CD4-positive, alpha-beta memory T cell (primary cell): ENCODE data around the gene ZFHX3. TPM values are rescaled to one million over a fixed set of nuclear protein-coding genes. Genes with fewer than 3 reads are reported as not detected.

Experiments
- CTCF ChIA-PET: fragments of 350-600 bp; sonication (Branson Sonifier 250); formaldehyde crosslinking; loops from one replicate; lab custom pipeline; 2021; ENCODE audit warnings: inconsistent platforms; ENCODE audit not compliant: partially characterized antibody; lab: Charles Lee
- POLR2A ChIA-PET: fragments of 350-600 bp; sonication (Branson Sonifier 250); formaldehyde crosslinking; loops from one replicate; lab custom pipeline; 2021; ENCODE audit not compliant: partially characterized antibody; lab: Charles Lee
- DNase-seq, 5 donors: peaks; one replicate each; pipeline versions ENCODE4 v3.0.0 to v3.0.0-alpha.2; 2020 to 2022; ENCODE audit warnings: mixed read lengths in 1 of 5
- H3K27ac ChIP-seq: one replicate; pipeline ENCODE4 v1.7.0; 2013; ENCODE audit warnings: low read depth, low read length
- H3K27me3 ChIP-seq: 2 replicates; pipeline ENCODE4 v1.7.0; 2013; ENCODE audit warnings: mild to moderate bottlenecking, low read length, moderate library complexity; ENCODE audit not compliant: insufficient read depth
- H3K36me3 ChIP-seq: 2 replicates; pipeline ENCODE4 v1.7.0; 2013; ENCODE audit warnings: mild to moderate bottlenecking, low read length, moderate library complexity; ENCODE audit not compliant: insufficient read depth
- H3K4me1 ChIP-seq: 2 replicates; pipeline ENCODE4 v1.7.0; 2013; ENCODE audit warnings: mild to moderate bottlenecking, low read length, moderate library complexity; ENCODE audit not compliant: insufficient read depth
- H3K4me3 ChIP-seq, 2 donors: one replicate each; pipeline ENCODE4 v1.7.0; 2013; ENCODE audit warnings: low read length in 2 of 2, mild to moderate bottlenecking in 1 of 2
- H3K9me3 ChIP-seq, 2 donors: one replicate each; pipeline ENCODE4 v1.7.0; 2013; ENCODE audit warnings: low read length in 2 of 2, control low read depth in 1 of 2; ENCODE audit not compliant: control insufficient read depth in 1 of 2
- H3K27ac Mint-ChIP-seq, 7 donors: one replicate each; pipeline ENCODE4 v1.8.0; 2020 to 2021; ENCODE audit warnings: mixed read lengths in 7 of 7, mild to moderate bottlenecking in 6 of 7, inconsistent platforms in 3 of 7, moderate library complexity in 3 of 7
- H3K27me3 Mint-ChIP-seq, 2 donors: one replicate each; pipeline ENCODE4 v1.8.0; 2020 to 2021; ENCODE audit warnings: mixed read lengths in 2 of 2
- H3K36me3 Mint-ChIP-seq, 2 donors: one replicate each; pipeline ENCODE4 v1.8.0; 2020 to 2021; ENCODE audit warnings: mixed read lengths in 2 of 2, inconsistent platforms in 1 of 2, mild to moderate bottlenecking in 1 of 2
- H3K4me1 Mint-ChIP-seq, 4 donors: one replicate each; pipeline ENCODE4 v1.8.0; 2020 to 2021; ENCODE audit warnings: mixed read lengths in 4 of 4, mild to moderate bottlenecking in 1 of 4
- H3K4me3 Mint-ChIP-seq, 8 donors: one replicate each; pipeline ENCODE4 v1.8.0; 2020 to 2021; ENCODE audit warnings: mixed read lengths in 8 of 8, mild to moderate bottlenecking in 7 of 8, moderate library complexity in 6 of 8, inconsistent platforms in 3 of 8
- H3K9me3 Mint-ChIP-seq, 8 donors: one replicate each; pipeline ENCODE4 v1.8.0; 2020 to 2021; ENCODE audit warnings: mixed read lengths in 8 of 8, mild to moderate bottlenecking in 5 of 8, inconsistent platforms in 3 of 8, moderate library complexity in 1 of 8
- intact Hi-C: fragments of 100-400 bp; cut with micrococcal nuclease; formaldehyde crosslinking; loops from one replicate; pipeline ENCODE4 v1.15.1; 2023
- polyA plus RNA-seq, 2 donors: library from polyadenylated mRNA; unstranded; fragments of 300-500 nt; fragmentation: Illumina TruSeq; gene quantifications; one replicate each; pipeline ENCODE4 v1.2.3, GENCODE V29; 2021
- total RNA-seq, 2 experiments: library from RNA; stranded (reverse); gene quantifications; one replicate each; pipeline ENCODE4 v1.2.3, GENCODE V29; 2021

ZFHX3 gene
- total and polyA plus RNA-seq, 4 experiments from 2014 or later = 0.01 to 0.99 (median 0.36) TPM

DNA sequence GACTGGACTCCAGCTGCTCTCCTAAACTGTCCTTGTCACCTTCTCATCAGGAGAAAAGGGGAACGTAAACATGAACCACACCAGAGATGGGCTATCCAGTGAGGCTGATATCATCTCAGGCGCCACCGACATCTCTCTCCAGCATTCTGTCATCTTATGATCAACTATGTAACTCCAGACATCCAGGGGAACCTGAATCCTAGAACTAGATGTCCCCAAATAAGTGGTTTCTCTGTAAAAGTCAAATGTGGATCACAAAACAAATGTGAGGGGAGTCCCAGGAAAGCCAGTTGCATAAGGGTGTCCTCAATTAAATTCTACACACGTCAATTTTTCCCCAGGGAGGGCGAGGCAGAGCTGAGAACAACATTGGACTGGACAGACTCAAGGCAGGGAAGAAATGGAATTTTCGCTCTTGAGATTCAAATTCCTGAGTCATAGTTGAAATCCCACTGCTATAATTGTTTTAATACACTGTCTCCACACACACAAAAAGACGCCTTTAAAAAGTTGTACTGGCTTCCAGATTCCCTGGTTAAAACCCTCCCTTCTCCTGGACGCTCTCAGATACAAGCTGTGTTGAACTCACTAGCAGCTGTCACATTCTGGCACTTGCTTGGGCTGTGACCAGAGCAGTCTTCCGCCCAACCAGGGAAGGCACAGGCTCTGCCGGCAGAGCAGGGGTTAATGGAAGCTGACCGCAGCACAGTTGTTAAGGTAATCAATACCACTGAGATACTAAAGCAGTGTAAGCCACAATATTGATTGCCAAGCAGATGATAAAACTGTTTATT, 62.6 kb downstream of the ZFHX3 start:
- intact Hi-C loops = no loop called here
- no peaks in the 10 kb centered on the region for H3K4me1 Mint-ChIP-seq
- H3K27ac ChIP-seq = no peak overlapping the region
- CTCF ChIA-PET = no interaction called here
- peak overlapping the region in 1 of 7 donors; percentile 14 for H3K27ac Mint-ChIP-seq
- H3K4me1 ChIP-seq = no peaks in the 10 kb centered on the region
- no peak overlapping the region for H3K4me3 ChIP-seq
- H3K9me3 ChIP-seq = no peaks in the 10 kb centered on the region
- H3K36me3 ChIP-seq = no peaks in the 10 kb centered on the region
- no peak overlapping the region for H3K4me3 Mint-ChIP-seq
- H3K9me3 Mint-ChIP-seq = peaks cover 0 to 4% (median 0%) of the 10 kb centered on the region in 8 donors
- POLR2A ChIA-PET = no interaction called here
- H3K27me3 ChIP-seq = no peaks in the 10 kb centered on the region
- peaks cover 0 to 1% of the 10 kb centered on the region in 2 donors for H3K27me3 Mint-ChIP-seq
- H3K36me3 Mint-ChIP-seq = no peaks in the 10 kb centered on the region
- DNase-seq = no peak

DNA sequence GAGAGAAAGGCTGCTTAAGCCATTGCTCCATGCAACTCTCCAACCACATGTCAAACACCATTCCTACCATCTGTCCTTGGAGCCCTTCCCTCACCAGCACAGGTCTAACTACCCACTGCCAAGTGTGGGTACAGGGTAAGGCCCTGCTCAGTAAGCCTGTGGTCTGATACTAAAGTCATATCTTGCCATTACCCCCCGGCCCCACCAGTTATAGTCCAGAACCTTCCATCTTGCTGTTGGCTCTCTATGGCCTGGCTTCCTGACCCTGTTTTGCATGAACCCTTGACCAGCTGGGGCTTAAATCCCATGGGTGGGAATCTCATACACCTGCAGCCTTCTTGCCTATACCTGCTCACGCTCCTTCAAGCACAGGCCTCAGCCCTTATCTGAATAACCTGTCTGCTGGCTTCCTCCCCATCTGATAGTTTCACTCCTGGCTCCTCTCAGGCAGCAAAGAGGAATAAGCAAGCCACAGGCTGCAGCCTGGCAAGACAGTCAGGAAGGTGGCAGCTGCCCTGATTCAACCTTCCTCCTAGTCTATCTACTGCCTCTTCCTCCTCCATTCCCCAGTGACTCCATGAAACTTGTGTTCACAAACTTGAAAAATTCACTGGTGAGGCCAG, 64.1 kb downstream of the ZFHX3 start:
- Mint-ChIP-seq H3K4me3 (no peak overlapping the region), H3K4me1 (no peaks in the 10 kb centered on the region), H3K27me3 (peaks cover 0 to 1% of the 10 kb centered on the region in 2 donors), H3K27ac (no peak overlapping the region), H3K36me3 (no peaks in the 10 kb centered on the region), H3K9me3 (peaks cover 0 to 4% (median 0%) of the 10 kb centered on the region in 8 donors)
- DNase-seq = no peak
- Histone ChIP-seq H3K27ac (no peak overlapping the region), H3K4me3 (no peak overlapping the region), H3K27me3 (no peaks in the 10 kb centered on the region), H3K9me3 (no peaks in the 10 kb centered on the region), H3K4me1 (no peaks in the 10 kb centered on the region), H3K36me3 (no peaks in the 10 kb centered on the region)
- POLR2A ChIA-PET = no interaction called here
- CTCF ChIA-PET = no interaction called here
- intact Hi-C loops = no loop called here

DNA sequence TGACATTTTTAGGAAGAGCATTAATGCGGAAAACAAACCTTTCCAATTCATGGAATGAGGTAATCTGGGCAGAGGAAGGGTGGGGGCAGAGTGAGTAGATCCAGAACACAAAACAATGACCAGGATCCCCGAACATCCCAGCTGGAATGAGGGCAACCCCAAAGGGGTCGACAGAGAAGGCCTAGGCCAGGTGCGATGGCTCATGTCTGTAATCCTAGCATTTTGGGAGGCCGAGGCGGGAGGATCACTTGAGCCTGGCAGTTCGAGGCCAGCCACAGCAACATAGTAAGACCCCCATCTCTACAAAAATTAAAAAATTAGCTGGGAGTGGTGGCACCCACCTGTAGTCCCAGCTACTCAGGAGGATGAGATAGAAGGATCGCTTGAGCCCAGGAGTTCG, 64.7 kb downstream of the ZFHX3 start:
- no peak overlapping the region for H3K4me3 ChIP-seq
- H3K9me3 ChIP-seq = no peaks in the 10 kb centered on the region
- ChIA-PET CTCF (no interaction called here), POLR2A (no interaction called here)
- intact Hi-C loops = no loop called here
- no peak overlapping the region for H3K27ac ChIP-seq
- no peaks in the 10 kb centered on the region for H3K4me1 ChIP-seq
- Mint-ChIP-seq H3K27me3 (peaks cover 0 to 1% of the 10 kb centered on the region in 2 donors), H3K4me3 (no peak overlapping the region), H3K9me3 (peaks cover 0 to 4% (median 0%) of the 10 kb centered on the region in 8 donors), H3K27ac (no peak overlapping the region), H3K4me1 (no peaks in the 10 kb centered on the region), H3K36me3 (no peaks in the 10 kb centered on the region)
- no peak for DNase-seq
- H3K36me3 ChIP-seq = no peaks in the 10 kb centered on the region
- no peaks in the 10 kb centered on the region for H3K27me3 ChIP-seq

DNA sequence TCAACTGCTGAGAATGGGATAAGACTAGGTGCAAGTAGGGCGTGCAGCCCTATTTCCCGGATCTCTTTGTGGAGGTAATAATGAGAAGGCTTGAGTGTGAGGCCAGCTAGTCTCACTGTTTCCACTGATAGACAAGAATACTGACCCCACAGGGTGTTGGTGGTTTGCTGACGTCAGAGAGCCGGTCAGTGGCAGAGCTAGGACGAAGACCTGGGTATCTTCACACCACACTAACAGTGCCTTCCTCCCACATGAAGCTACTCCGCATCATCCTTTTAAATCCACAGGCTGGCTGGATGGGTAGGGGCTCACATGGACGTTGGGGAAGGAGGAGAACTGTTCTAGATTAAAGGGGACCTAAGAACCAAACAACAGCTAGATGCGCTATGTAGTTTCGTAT, 68.0 kb downstream of the ZFHX3 start:
- H3K36me3 ChIP-seq = no peaks in the 10 kb centered on the region
- H3K27me3 ChIP-seq = no peaks in the 10 kb centered on the region
- Mint-ChIP-seq H3K4me3 (no peak overlapping the region), H3K9me3 (peaks cover 0 to 4% (median 0%) of the 10 kb centered on the region in 8 donors), H3K36me3 (no peaks in the 10 kb centered on the region), H3K27ac (no peak overlapping the region), H3K27me3 (peaks cover 0 to 1% of the 10 kb centered on the region in 2 donors), H3K4me1 (no peaks in the 10 kb centered on the region)
- no peak overlapping the region for H3K4me3 ChIP-seq
- H3K9me3 ChIP-seq = no peaks in the 10 kb centered on the region
- intact Hi-C loops = no loop called here
- no peak overlapping the region for H3K27ac ChIP-seq
- H3K4me1 ChIP-seq = no peaks in the 10 kb centered on the region
- DNase-seq = no peak
- ChIA-PET CTCF (no interaction called here), POLR2A (no interaction called here)

DNA sequence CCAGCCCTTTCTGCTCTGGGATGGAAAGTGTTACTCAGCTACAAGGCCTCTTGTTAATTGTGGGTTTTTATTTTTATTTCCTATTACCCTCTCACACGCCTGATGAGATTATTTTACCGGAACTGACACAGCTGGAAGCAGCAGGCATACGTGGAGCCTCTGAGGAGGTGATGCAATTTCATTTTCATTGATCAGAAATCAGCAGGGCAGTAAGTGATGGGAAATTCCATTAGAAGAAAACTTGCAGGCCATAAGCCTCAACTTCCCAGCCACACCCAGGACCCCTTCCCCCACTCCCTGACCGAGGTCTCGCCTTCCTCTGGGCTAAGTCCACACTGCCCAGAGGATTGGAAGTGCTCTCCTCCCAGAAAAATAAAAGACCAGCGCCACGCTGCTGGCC, 69.7 kb downstream of the ZFHX3 start:
- no peaks in the 10 kb centered on the region for H3K9me3 ChIP-seq
- Mint-ChIP-seq H3K36me3 (no peaks in the 10 kb centered on the region), H3K27me3 (peaks cover 0 to 1% of the 10 kb centered on the region in 2 donors), H3K9me3 (peaks cover 0 to 4% (median 0%) of the 10 kb centered on the region in 8 donors), H3K4me1 (no peaks in the 10 kb centered on the region), H3K27ac (no peak overlapping the region), H3K4me3 (no peak overlapping the region)
- no peaks in the 10 kb centered on the region for H3K36me3 ChIP-seq
- no peaks in the 10 kb centered on the region for H3K4me1 ChIP-seq
- intact Hi-C loops = no loop called here
- no peaks in the 10 kb centered on the region for H3K27me3 ChIP-seq
- H3K4me3 ChIP-seq = no peak overlapping the region
- ChIA-PET CTCF (no interaction called here), POLR2A (no interaction called here)
- DNase-seq = no peak
- no peak overlapping the region for H3K27ac ChIP-seq

DNA sequence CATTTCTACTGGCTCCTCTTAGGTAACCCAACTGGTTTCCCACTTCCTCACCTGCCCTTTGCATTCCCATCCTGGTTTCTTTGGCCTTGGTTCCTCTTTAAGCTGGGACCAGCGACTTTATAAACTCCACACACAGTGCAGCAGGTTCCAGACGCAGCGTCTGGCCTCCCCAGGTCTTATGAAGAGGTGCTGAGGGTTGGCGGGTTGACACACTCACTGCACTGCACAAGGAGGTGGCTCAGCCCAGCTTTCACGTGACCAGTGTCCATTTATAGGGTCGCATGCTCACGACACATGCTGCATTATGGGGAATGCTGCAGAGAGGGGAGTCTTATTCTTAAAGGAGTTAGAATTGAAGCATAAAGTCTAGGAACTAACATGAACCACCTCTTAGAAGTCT, 70.8 kb downstream of the ZFHX3 start:
- no peaks in the 10 kb centered on the region for H3K36me3 ChIP-seq
- no peak overlapping the region for H3K27ac ChIP-seq
- Mint-ChIP-seq H3K36me3 (no peaks in the 10 kb centered on the region), H3K27ac (no peak overlapping the region), H3K4me1 (no peaks in the 10 kb centered on the region), H3K27me3 (peaks cover 0 to 1% of the 10 kb centered on the region in 2 donors), H3K4me3 (no peak overlapping the region), H3K9me3 (peaks cover 0 to 3% (median 0%) of the 10 kb centered on the region in 8 donors)
- CTCF ChIA-PET = no interaction called here
- H3K4me3 ChIP-seq = no peak overlapping the region
- POLR2A ChIA-PET = no interaction called here
- no peaks in the 10 kb centered on the region for H3K4me1 ChIP-seq
- no peaks in the 10 kb centered on the region for H3K9me3 ChIP-seq
- DNase-seq = no peak
- H3K27me3 ChIP-seq = no peaks in the 10 kb centered on the region
- intact Hi-C loops = no loop called here

DNA sequence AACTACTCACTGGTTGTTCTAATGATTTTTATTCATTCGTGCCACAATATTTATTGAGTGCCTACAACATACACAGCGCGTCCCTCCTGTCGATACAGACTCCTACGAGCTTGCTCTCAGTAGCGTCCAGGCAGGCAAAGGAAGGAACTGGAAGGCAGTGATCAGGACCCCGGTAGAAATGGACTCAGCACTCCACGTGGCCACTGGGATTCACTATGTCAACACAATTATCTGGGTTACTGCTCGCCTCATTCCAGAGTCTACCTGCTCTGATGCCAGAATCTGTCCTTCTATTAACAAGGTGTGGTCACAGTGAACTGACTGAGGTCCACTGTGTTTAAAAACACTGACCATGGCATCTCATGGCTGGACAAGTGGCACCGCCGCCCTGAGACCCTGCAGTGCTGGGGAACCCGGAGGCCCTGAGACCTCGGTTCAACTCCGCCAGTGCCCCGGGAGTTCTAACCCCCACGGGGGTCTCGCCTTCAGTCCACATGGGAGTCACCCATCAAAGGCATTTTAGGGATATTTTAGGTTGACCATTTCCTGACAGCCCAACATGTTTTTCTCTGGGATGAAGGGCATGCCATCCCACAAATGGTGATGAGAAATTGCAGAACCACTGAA, 71.4 kb downstream of the ZFHX3 start:
- Mint-ChIP-seq H3K36me3 (no peaks in the 10 kb centered on the region), H3K27ac (no peak overlapping the region), H3K27me3 (peaks cover 0 to 1% of the 10 kb centered on the region in 2 donors), H3K9me3 (peaks cover 0 to 3% (median 0%) of the 10 kb centered on the region in 8 donors), H3K4me3 (no peak overlapping the region), H3K4me1 (no peaks in the 10 kb centered on the region)
- Histone ChIP-seq H3K27me3 (no peaks in the 10 kb centered on the region), H3K4me3 (no peak overlapping the region), H3K27ac (no peak overlapping the region), H3K4me1 (no peaks in the 10 kb centered on the region), H3K36me3 (no peaks in the 10 kb centered on the region), H3K9me3 (no peaks in the 10 kb centered on the region)
- no peak for DNase-seq
- CTCF ChIA-PET = no interaction called here
- intact Hi-C loops = no loop called here
- POLR2A ChIA-PET = no interaction called here
